CD14-positive monocyte (primary cell): Measurements from ENCODE around the gene GAL3ST2. TPM values are rescaled to one million over a fixed set of nuclear protein-coding genes. Genes with fewer than 3 reads are reported as not detected.

ENCODE experiments used
- DNase-seq, 3 donors: peaks; one replicate each; pipeline ENCODE4 v3.0.0-alpha.2; 2011 to 2022
- H2AFZ ChIP-seq: 2 replicates; pipeline ENCODE4 v1.6.0; 2012; ENCODE audit warnings: mild to moderate bottlenecking, low read depth, low read length, inconsistent platforms; ENCODE audit not compliant: insufficient read depth, poor library complexity, severe bottlenecking
- H3K27ac ChIP-seq, 2 donors: 1 replicate in 1 of 2; 2 replicates in 1 of 2; pipeline ENCODE4 v1.5.1; 2012 to 2013; ENCODE audit warnings: low read length in 2 of 2, control low read depth in 1 of 2, inconsistent platforms in 1 of 2, low read depth in 1 of 2, mild to moderate bottlenecking in 1 of 2
- H3K27me3 ChIP-seq, 2 donors: one replicate each; pipeline versions ENCODE4 v1.6.0 to v1.6.1; 2011 to 2013; ENCODE audit warnings: low read length in 2 of 2; ENCODE audit not compliant: control insufficient read depth in 2 of 2, insufficient read depth in 2 of 2
- H3K36me3 ChIP-seq, 2 donors: replicated peaks in 1 of 2; 1 replicate in 1 of 2; 2 replicates in 1 of 2; pipeline versions ENCODE4 v1.5.1 to v1.6.1; 2012 to 2013; ENCODE audit warnings: low read length in 2 of 2, control low read depth in 1 of 2, inconsistent platforms in 1 of 2, mild to moderate bottlenecking in 1 of 2; ENCODE audit not compliant: insufficient read depth in 2 of 2, control insufficient read depth in 1 of 2
- H3K4me1 ChIP-seq, 2 donors: 1 replicate in 1 of 2; 2 replicates in 1 of 2; pipeline versions ENCODE4 v1.5.1 to v1.6.1; 2012 to 2013; ENCODE audit warnings: low read length in 2 of 2, control low read depth in 1 of 2, inconsistent platforms in 1 of 2, mild to moderate bottlenecking in 1 of 2, moderate library complexity in 1 of 2; ENCODE audit not compliant: insufficient read depth in 2 of 2, control insufficient read depth in 1 of 2
- H3K4me2 ChIP-seq: replicated peaks from 2 replicates; pipeline ENCODE3; 2012; ENCODE audit warnings: low read length, moderate library complexity, mild to moderate bottlenecking; ENCODE audit not compliant: poor library complexity, severe bottlenecking; ENCODE audit errors: extremely low read depth
- H3K4me3 ChIP-seq, 3 experiments: fragments of 200-600 bp in 1 of 3; sonication (generic) in 1 of 3; replicated peaks in 1 of 3; 1 replicate in 2 of 3; 2 replicates in 1 of 3; pipeline ENCODE4 v1.5.1; 2011 to 2013; ENCODE audit warnings: low read length in 3 of 3, mild to moderate bottlenecking in 3 of 3, control low read depth in 2 of 3, low read depth in 2 of 3, inconsistent platforms in 1 of 3, moderate library complexity in 1 of 3
- H3K79me2 ChIP-seq: 2 replicates; pipeline ENCODE4 v1.6.0; 2012; ENCODE audit warnings: mild to moderate bottlenecking, control low read depth, inconsistent platforms, low read length, moderate library complexity; ENCODE audit not compliant: insufficient read depth
- H3K9ac ChIP-seq: 2 replicates; pipeline ENCODE4 v1.6.0; 2017; ENCODE audit warnings: low read length, mild to moderate bottlenecking; ENCODE audit not compliant: insufficient read depth, poor library complexity, severe bottlenecking
- H3K9me3 ChIP-seq, 2 donors: replicated peaks in 1 of 2; 1 replicate in 1 of 2; 2 replicates in 1 of 2; pipeline versions ENCODE4 v1.5.1 to v1.6.1; 2012 to 2013; ENCODE audit warnings: low read length in 2 of 2, control low read depth in 1 of 2; ENCODE audit not compliant: control insufficient read depth in 1 of 2, insufficient read depth in 1 of 2
- H4K20me1 ChIP-seq: 2 replicates; pipeline ENCODE4 v1.6.0; 2012; ENCODE audit warnings: mild to moderate bottlenecking, low read length, control low read depth, moderate library complexity; ENCODE audit not compliant: insufficient read depth
- H3K27ac Mint-ChIP-seq, 7 donors: one replicate each; pipeline ENCODE4 v1.8.0; 2020; ENCODE audit warnings: mild to moderate bottlenecking in 7 of 7, mixed read lengths in 7 of 7, moderate library complexity in 6 of 7, inconsistent platforms in 2 of 7
- H3K27me3 Mint-ChIP-seq, 3 donors: one replicate each; pipeline ENCODE4 v1.8.0; 2021 to 2022; ENCODE audit warnings: low read depth in 3 of 3, mild to moderate bottlenecking in 3 of 3, mixed read lengths in 3 of 3, moderate library complexity in 3 of 3, inconsistent platforms in 1 of 3
- H3K36me3 Mint-ChIP-seq, 2 donors: one replicate each; pipeline ENCODE4 v1.8.0; 2020; ENCODE audit warnings: mixed read lengths in 2 of 2, inconsistent platforms in 1 of 2, mild to moderate bottlenecking in 1 of 2
- H3K4me1 Mint-ChIP-seq: one replicate; pipeline ENCODE4 v1.8.0; 2020; ENCODE audit warnings: mild to moderate bottlenecking, mixed read lengths
- H3K4me3 Mint-ChIP-seq, 2 donors: one replicate each; pipeline ENCODE4 v1.8.0; 2020; ENCODE audit warnings: mild to moderate bottlenecking in 2 of 2, mixed read lengths in 2 of 2, moderate library complexity in 1 of 2
- H3K9me3 Mint-ChIP-seq, 7 donors: one replicate each; pipeline ENCODE4 v1.8.0; 2020 to 2022; ENCODE audit warnings: mixed read lengths in 7 of 7, mild to moderate bottlenecking in 6 of 7, moderate library complexity in 6 of 7, inconsistent platforms in 2 of 7
- CTCF ChIP-seq: fragments of 200-600 bp; IDR thresholded peaks from one replicate; pipeline ENCODE4 v1.8.0; 2022; ENCODE audit warnings: antibody characterized with exemption, mild to moderate bottlenecking
- WGBS: methylation state at CpG from one replicate; pipeline ENCODE4 v1.1.5; 2013; ENCODE audit warnings: missing lambda C conversion rate; ENCODE audit not compliant: insufficient coverage; 5-methylcytosine and 5-hydroxymethylcytosine counted together
- intact Hi-C, 2 donors: fragments of 100-400 bp; cut with micrococcal nuclease; formaldehyde crosslinking; loops; one replicate each; pipeline versions ENCODE4 v1.15.0 to v1.15.1; 2023
- polyA plus RNA-seq, 3 donors: library from polyadenylated mRNA; depleted of rRNA in 1 of 3; unstranded in 2 of 3; stranded (reverse) in 1 of 3; fragments of 300-500 nt in 2 of 3; fragments of >200 nt in 1 of 3; fragmentation: Illumina TruSeq in 2 of 3; gene quantifications; 1 replicate in 2 of 3; 2 replicates in 1 of 3; pipeline ENCODE4 v1.2.3, GENCODE V29; 2012 to 2021

Gene GAL3ST2
- polyA plus RNA-seq, 3 donors, result not detected

- peaks cover 5% of the 10 kb centered on the region for H3K4me1 Mint-ChIP-seq
- peaks cover 4 to 27% (median 12%) of the 10 kb centered on the region in 3 donors for H3K27me3 Mint-ChIP-seq
- peaks cover 3 to 9% (median 6%) of the 10 kb centered on the region in 7 donors for H3K9me3 Mint-ChIP-seq
- no peaks in the 10 kb centered on the region for H3K36me3 Mint-ChIP-seq
- no peak overlapping the region for H3K4me3 Mint-ChIP-seq
- no peak for TF ChIP-seq CTCF
- Histone ChIP-seq H4K20me1 (no peaks in the 10 kb centered on the region), H3K27me3 (no peaks in the 10 kb centered on the region), H3K36me3 (no peaks in the 10 kb centered on the region), H3K4me3 (no peak overlapping the region), H3K27ac (no peak overlapping the region), H3K4me2 (no peak overlapping the region), H3K79me2 (no peaks in the 10 kb centered on the region), H3K9me3 (no peaks in the 10 kb centered on the region), H3K4me1 (peaks cover 0 to 5% of the 10 kb centered on the region in 2 donors), H3K9ac (no peak overlapping the region), H2AFZ (no peak overlapping the region)
- WGBS, result 90% methylated on average over 2 of the region's 6 CpGs
- intact Hi-C loops, result no loop called here
- no peak for DNase-seq
- H3K27ac Mint-ChIP-seq, result no peak overlapping the region
These were observed 59.7 kb downstream of the GAL3ST2 start for GRCh38 chr2:241836292-241836691.

- DNase-seq, result no peak
- Histone ChIP-seq H3K9me3 (no peaks in the 10 kb centered on the region), H4K20me1 (no peaks in the 10 kb centered on the region), H3K4me1 (peaks cover 0 to 9% of the 10 kb centered on the region in 2 donors), H3K79me2 (no peaks in the 10 kb centered on the region), H3K27me3 (no peaks in the 10 kb centered on the region), H2AFZ (no peak overlapping the region), H3K4me3 (no peak overlapping the region), H3K36me3 (no peaks in the 10 kb centered on the region), H3K9ac (no peak overlapping the region), H3K4me2 (no peak overlapping the region), H3K27ac (no peak overlapping the region)
- Mint-ChIP-seq H3K36me3 (no peaks in the 10 kb centered on the region), H3K27ac (no peak overlapping the region), H3K4me1 (peaks cover 8% of the 10 kb centered on the region), H3K9me3 (peaks cover 3 to 7% (median 6%) of the 10 kb centered on the region in 7 donors), H3K27me3 (peaks cover 4 to 25% (median 12%) of the 10 kb centered on the region in 3 donors), H3K4me3 (peak overlapping the region in 1 of 2 donors; percentile 36)
- 78% methylated on average over 8 of the region's 13 CpGs for WGBS
- no peak for TF ChIP-seq CTCF
- intact Hi-C loops, result no loop called here
These were observed 60.8 kb downstream of the GAL3ST2 start for GRCh38 chr2:241837197-241837965.
